ENCODE data around the gene PRKAG1. TPM values are rescaled to one million over a fixed set of nuclear protein-coding genes. Genes with fewer than 3 reads are reported as not detected.

The PRKAG1 gene
- total and polyA plus RNA-seq, 4 donors: 15.5 to 31.5 (median 20.9) TPM

DNA sequence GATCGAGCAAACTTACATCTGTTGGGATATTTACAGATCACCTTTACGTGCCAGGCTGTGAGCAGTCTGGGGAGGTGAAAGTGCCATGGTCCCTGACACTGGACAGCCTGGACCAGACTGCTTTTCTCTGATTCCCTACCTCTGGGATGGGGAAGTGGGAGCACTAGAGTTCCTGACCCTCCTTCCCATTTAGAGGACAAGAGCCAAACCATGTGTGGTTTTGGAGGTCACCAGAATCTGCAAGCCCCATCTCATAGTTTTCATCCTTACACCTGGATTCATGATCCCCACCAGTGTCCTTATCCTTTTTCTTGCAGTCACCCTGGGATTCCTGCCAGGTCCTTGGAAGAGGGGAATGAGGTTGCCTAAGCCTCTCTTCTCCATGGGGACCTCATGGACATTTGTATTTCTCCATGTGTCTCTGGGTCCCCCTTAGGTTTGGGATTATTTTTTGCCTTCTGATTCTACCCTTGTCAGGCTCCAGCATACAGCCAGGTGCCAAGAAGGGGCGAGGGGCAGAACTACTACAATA is 45.6 kb downstream of the PRKAG1 start (continued):
- TF ChIP-seq GABPA (IDR thresholded peaks at IDR 0.05 in 1 of 2, conservative IDR thresholded peaks at IDR 0.05 in 1 of 2): no peak
- no peak for TF ChIP-seq FOXA2 (IDR thresholded peaks at IDR 0.05)
- TF ChIP-seq RXRA (IDR thresholded peaks at IDR 0.05): no peak
- no peak for TF ChIP-seq JUND (IDR thresholded peaks at IDR 0.05)
- no peak for TF ChIP-seq NR2F2 (IDR thresholded peaks at IDR 0.05)

DNA sequence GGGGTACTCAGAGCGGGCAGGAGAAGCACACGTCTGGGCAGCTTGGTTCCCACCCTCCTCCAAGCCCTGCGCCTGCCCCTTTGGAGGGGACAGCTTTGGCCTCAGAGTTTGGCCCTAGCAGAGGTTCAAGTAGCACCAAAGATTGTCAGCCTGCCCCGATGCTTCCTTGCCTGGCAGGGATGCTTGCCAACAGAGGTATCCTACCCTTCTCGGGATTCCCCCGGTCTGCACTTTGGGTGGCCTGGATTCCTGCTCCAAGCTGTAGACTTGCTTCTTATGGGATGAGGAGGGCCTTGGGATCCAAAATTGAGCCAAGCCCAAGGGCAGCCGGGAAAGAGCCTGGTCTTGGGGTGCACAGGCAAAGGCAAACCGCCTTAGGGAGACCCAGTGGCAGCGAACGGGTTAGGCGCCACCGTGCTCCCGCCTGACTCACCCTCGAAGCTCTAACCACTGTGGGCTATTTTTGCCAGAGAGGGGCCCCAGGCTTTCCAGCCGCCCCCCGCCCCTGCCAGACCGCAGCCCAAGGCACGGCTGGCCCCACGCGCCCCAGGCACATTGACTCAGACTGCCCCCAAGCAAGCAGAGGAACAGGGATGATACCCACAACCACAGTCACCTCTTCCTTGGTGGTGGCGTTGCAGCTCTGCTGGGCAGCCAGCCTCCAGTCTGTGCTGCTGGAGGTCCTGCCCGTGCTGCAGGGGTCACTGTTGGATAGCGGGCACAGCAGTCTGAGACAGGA is 46.2 kb downstream of the PRKAG1 start:
- 12% methylated on average over 23 of the region's 23 CpGs for WGBS

More for the DNA sequence above, 46.2 kb downstream of the PRKAG1 start:
- no peak for DNase-seq (ENCODE audit: low spot score)
- H3K9ac ChIP-seq (ENCODE audit: low read depth in 1 of 2, low read length in 2 of 2): no peak overlapping the region
- no peaks in the 10 kb centered on the region for H3K36me3 ChIP-seq (ENCODE audit: control insufficient read depth in 4 of 4, insufficient read depth in 3 of 4, low read depth in 1 of 4, low read length in 3 of 4)
- TF ChIP-seq HNF4G (IDR thresholded peaks at IDR 0.05) (no peak), HNF4A (conservative IDR thresholded peaks at IDR 0.05) (no peak), TAF1 (conservative IDR thresholded peaks at IDR 0.05) (no peak), RAD21 (IDR thresholded peaks at IDR 0.05) (no peak), GABPA (IDR thresholded peaks at IDR 0.05 in 1 of 2, conservative IDR thresholded peaks at IDR 0.05 in 1 of 2) (no peak), NR2F2 (IDR thresholded peaks at IDR 0.05) (no peak), JUND (IDR thresholded peaks at IDR 0.05) (no peak), YY1 (IDR thresholded peaks at IDR 0.05) (no peak), FOXA1 (IDR thresholded peaks at IDR 0.05) (no peak), SP1 (IDR thresholded peaks at IDR 0.05) (no peak), EGR1 (IDR thresholded peaks at IDR 0.05; ENCODE audit: low read depth in 2 of 2) (no peak), FOXA2 (IDR thresholded peaks at IDR 0.05) (no peak), RXRA (IDR thresholded peaks at IDR 0.05) (no peak)
- TF ChIP-seq, protein P1, sequence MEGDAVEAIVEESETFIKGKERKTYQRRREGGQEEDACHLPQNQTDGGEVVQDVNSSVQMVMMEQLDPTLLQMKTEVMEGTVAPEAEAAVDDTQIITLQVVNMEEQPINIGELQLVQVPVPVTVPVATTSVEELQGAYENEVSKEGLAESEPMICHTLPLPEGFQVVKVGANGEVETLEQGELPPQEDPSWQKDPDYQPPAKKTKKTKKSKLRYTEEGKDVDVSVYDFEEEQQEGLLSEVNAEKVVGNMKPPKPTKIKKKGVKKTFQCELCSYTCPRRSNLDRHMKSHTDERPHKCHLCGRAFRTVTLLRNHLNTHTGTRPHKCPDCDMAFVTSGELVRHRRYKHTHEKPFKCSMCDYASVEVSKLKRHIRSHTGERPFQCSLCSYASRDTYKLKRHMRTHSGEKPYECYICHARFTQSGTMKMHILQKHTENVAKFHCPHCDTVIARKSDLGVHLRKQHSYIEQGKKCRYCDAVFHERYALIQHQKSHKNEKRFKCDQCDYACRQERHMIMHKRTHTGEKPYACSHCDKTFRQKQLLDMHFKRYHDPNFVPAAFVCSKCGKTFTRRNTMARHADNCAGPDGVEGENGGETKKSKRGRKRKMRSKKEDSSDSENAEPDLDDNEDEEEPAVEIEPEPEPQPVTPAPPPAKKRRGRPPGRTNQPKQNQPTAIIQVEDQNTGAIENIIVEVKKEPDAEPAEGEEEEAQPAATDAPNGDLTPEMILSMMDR (IDR thresholded peaks at IDR 0.05; ENCODE audit: low read depth, low read length, missing input control): no peak
- TF ChIP-seq, protein P2, sequence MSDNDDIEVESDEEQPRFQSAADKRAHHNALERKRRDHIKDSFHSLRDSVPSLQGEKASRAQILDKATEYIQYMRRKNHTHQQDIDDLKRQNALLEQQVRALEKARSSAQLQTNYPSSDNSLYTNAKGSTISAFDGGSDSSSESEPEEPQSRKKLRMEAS (IDR thresholded peaks at IDR 0.05): no peak
- TF ChIP-seq, protein P3, sequence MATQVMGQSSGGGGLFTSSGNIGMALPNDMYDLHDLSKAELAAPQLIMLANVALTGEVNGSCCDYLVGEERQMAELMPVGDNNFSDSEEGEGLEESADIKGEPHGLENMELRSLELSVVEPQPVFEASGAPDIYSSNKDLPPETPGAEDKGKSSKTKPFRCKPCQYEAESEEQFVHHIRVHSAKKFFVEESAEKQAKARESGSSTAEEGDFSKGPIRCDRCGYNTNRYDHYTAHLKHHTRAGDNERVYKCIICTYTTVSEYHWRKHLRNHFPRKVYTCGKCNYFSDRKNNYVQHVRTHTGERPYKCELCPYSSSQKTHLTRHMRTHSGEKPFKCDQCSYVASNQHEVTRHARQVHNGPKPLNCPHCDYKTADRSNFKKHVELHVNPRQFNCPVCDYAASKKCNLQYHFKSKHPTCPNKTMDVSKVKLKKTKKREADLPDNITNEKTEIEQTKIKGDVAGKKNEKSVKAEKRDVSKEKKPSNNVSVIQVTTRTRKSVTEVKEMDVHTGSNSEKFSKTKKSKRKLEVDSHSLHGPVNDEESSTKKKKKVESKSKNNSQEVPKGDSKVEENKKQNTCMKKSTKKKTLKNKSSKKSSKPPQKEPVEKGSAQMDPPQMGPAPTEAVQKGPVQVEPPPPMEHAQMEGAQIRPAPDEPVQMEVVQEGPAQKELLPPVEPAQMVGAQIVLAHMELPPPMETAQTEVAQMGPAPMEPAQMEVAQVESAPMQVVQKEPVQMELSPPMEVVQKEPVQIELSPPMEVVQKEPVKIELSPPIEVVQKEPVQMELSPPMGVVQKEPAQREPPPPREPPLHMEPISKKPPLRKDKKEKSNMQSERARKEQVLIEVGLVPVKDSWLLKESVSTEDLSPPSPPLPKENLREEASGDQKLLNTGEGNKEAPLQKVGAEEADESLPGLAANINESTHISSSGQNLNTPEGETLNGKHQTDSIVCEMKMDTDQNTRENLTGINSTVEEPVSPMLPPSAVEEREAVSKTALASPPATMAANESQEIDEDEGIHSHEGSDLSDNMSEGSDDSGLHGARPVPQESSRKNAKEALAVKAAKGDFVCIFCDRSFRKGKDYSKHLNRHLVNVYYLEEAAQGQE (IDR thresholded peaks at IDR 0.05): no peak
- TF ChIP-seq, protein P4, sequence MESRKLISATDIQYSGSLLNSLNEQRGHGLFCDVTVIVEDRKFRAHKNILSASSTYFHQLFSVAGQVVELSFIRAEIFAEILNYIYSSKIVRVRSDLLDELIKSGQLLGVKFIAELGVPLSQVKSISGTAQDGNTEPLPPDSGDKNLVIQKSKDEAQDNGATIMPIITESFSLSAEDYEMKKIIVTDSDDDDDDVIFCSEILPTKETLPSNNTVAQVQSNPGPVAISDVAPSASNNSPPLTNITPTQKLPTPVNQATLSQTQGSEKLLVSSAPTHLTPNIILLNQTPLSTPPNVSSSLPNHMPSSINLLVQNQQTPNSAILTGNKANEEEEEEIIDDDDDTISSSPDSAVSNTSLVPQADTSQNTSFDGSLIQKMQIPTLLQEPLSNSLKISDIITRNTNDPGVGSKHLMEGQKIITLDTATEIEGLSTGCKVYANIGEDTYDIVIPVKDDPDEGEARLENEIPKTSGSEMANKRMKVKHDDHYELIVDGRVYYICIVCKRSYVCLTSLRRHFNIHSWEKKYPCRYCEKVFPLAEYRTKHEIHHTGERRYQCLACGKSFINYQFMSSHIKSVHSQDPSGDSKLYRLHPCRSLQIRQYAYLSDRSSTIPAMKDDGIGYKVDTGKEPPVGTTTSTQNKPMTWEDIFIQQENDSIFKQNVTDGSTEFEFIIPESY (IDR thresholded peaks at IDR 0.05): no peak
- TF ChIP-seq, protein P5, sequence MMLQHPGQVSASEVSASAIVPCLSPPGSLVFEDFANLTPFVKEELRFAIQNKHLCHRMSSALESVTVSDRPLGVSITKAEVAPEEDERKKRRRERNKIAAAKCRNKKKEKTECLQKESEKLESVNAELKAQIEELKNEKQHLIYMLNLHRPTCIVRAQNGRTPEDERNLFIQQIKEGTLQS (IDR thresholded peaks at IDR 0.05): no peak
- H3K9me3 ChIP-seq (ENCODE audit: control insufficient read depth in 4 of 4, low read length in 3 of 4): no peaks in the 10 kb centered on the region
- H3K27ac ChIP-seq (ENCODE audit: low read depth in 1 of 2, low read length in 2 of 2): no peak overlapping the region
- peaks cover 0 to 16% (median 6%) of the 10 kb centered on the region in 4 donors for H3K4me1 ChIP-seq (ENCODE audit: control insufficient read depth in 4 of 4, insufficient read depth in 4 of 4, low read length in 3 of 4)
- peaks cover 0 to 18% (median 11%) of the 10 kb centered on the region in 4 donors for H3K27me3 ChIP-seq (ENCODE audit: control insufficient read depth in 4 of 4, insufficient read depth in 4 of 4, low read length in 3 of 4)
- no peak overlapping the region for H3K4me3 ChIP-seq (ENCODE audit: low read depth in 1 of 3, low read length in 3 of 3)

Measured in liver (tissue), 9 donors.